HFF-Myc (cell line): ENCODE measurements around the gene NCDN.

ENCODE experiments used
- DNase-seq: peaks from one replicate; pipeline ENCODE4 v3.0.0-alpha.2; 2011; ENCODE audit warnings: low read depth; ENCODE audit errors: extremely low read depth
- H3K4me3 ChIP-seq: replicated peaks from 2 replicates; pipeline ENCODE4 v1.5.1; 2011; ENCODE audit warnings: low read depth, mild to moderate bottlenecking, control low read depth, low read length
- TF ChIP-seq, protein P1 (sequence below): IDR thresholded peaks from 2 replicates; pipeline ENCODE4 v1.5.1; 2012; ENCODE audit warnings: mild to moderate bottlenecking, low read depth, low read length, control low read depth; ENCODE audit errors: missing control alignments

The NCDN gene

DNA sequence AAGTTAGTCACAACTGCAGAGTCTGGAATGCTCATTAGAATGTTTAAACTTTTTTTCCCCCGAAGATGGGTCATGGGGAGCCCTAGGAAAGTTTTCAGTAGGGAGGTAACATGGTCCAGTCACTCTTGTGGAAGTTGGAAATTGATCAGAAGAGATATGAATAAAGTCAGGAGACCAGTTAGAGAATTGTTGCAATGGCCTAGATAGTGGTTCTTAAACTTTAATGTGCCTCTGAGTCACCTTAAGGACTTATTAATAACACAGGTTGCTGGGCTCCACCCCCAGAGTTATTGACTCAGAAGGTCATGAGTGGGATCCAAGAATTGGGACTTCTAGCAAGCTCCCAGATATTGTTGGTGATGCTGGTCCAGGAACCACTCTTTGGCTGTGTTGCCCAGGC lies 12.3 kb downstream of the NCDN start:
- TF ChIP-seq, protein P1, sequence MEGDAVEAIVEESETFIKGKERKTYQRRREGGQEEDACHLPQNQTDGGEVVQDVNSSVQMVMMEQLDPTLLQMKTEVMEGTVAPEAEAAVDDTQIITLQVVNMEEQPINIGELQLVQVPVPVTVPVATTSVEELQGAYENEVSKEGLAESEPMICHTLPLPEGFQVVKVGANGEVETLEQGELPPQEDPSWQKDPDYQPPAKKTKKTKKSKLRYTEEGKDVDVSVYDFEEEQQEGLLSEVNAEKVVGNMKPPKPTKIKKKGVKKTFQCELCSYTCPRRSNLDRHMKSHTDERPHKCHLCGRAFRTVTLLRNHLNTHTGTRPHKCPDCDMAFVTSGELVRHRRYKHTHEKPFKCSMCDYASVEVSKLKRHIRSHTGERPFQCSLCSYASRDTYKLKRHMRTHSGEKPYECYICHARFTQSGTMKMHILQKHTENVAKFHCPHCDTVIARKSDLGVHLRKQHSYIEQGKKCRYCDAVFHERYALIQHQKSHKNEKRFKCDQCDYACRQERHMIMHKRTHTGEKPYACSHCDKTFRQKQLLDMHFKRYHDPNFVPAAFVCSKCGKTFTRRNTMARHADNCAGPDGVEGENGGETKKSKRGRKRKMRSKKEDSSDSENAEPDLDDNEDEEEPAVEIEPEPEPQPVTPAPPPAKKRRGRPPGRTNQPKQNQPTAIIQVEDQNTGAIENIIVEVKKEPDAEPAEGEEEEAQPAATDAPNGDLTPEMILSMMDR, result no peak
- H3K4me3 ChIP-seq, result no peak overlapping the region
- DNase-seq, result no peak

DNA sequence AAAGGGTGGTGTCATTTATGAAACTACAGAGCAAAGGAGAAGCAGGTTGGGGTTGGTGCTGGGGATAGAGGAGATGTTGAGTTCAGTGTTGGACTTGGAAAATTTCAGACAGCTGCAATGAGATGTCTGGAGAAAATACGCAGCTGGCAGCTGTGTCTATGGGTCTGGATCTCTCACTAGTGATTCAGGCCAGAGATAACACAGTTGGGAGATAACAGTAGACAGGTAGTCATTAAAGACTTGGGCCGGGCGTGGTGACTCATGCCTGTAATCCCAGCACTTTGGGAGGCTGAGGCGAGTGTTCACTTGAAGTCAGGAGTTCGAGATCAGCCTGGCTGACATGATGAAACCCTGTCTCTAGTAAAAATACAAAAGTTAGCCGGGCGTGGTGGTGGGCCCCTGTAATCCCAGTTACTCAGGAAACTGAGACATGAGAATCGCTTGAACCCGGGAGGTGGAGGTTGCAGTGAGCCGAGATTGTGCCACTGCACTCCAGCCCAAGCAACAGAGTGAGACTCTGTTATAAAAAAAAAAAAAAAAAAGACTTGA lies 13.1 kb downstream of the NCDN start:
- TF ChIP-seq, protein P1, result no peak
- no peak overlapping the region for H3K4me3 ChIP-seq
- no peak for DNase-seq

DNA sequence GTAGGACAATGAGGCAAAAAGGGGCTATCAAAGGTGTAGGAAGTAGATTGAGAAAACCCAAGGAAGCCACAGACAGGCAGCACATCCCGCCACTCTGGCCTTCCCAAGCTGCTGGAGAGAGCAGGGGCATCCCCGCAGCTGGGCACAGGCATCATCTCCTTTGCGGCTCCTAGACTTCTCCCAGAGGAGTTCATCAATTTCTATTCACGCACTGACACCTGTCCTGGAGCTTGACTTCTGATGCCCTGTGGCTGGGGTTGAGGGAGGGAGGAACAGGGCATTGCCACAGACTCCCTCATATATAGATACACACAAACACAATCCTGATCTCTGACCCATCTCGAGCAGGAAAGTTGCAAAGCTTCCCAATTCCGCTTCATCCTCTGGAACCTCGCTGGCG lies 13.7 kb downstream of the NCDN start:
- TF ChIP-seq, protein P1, result no peak
- no peak for DNase-seq
- no peak overlapping the region for H3K4me3 ChIP-seq

DNA sequence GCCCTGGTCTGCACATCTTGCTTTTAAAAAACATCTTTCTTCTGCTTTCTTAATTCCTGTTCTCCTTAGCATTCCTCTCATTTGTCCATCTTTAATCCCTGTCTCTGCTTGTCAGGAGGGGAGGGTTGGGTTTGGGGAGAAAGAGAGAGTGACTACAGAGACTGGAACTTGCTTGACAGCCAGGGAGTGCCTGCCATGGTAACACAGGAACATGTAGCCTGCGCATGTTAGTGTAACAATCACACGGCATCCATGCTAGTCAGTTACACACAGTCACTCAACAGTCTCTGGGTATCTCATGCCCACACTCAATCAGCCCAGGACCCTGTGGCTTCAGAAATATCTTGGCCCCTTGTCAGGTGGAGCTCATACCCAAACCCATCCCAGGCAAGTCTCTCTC lies 14.7 kb downstream of the NCDN start:
- TF ChIP-seq, protein P1, result no peak
- no peak overlapping the region for H3K4me3 ChIP-seq
- DNase-seq, result no peak

DNA sequence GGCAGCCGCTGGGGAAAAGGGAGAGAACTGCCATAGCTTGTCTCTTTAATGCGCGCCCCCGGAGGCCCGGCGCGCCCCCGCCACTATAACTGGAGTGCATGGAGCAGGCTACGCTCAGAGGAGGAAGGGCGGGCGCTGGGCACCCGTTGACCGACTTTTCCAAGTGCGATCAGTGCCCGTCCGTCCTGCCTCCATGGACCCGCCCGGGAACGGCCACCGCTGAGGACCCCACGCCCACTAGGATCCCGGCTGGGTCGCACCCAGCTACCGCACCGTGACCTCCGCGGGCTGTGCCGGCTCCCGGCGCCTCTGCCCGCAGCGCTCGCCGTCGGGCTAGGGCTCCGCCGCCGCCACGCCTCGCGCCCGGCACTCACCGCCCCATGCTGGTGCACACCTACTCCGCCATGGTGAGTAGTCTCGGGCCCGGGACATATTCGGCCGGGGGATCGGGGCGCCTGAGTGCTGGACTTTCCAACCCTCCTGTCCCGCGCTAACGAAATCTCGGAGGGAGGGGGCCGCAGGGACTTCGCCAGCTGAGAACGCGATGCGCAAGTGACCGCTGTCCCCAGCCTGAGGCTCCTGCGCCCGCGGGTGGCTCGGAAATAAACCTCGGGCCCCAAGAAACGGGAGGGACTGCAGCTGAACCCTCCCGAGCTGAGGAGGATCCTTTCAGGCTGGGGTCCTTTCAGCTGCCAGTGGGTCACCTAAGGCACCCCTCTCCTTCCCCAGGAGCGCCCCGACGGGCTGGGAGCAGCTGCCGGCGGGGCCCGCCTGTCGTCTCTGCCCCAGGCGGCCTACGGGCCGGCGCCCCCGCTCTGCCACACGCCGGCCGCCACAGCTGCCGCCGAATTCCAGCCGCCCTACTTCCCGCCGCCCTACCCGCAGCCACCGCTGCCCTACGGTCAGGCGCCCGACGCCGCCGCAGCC lies 15.9 kb downstream of the NCDN start, which contains the start of gene TFAP2E:
Gene TFAP2E (plus strand): TSS at position 117 of the 927 bp plus-strand sequence. CDS start 264 bp downstream, at position 381.
- peak within 1 kb of the TSS; percentile 44 for H3K4me3 ChIP-seq
- TF ChIP-seq, protein P1, result no peak
- DNase-seq, result no peak

DNA sequence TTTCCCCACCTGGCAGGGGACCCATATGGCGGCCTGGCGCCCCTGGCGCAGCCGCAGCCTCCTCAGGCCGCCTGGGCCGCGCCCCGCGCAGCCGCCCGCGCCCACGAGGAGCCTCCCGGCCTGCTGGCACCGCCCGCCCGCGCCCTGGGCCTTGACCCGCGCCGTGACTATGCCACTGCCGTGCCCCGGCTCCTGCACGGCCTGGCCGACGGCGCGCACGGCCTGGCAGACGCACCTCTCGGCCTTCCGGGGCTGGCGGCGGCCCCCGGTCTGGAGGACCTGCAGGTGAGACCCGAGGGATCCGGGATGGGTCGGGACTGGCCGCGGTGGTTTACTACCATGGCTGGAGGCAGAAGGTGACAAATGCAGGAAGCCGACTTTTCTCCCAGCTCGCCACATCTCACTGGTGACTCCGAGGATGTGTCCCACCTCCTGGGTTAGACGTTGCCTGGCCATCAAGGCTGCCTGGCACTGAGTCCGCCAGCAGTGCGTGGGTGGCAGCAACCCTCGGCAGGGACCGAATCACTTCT lies 16.6 kb downstream of the NCDN start:
- TF ChIP-seq, protein P1, result no peak
- DNase-seq, result no peak
- H3K4me3 ChIP-seq, result no peak overlapping the region
